Gastroesophageal sphincter (tissue), 4 donors: ENCODE results near the gene CCDC137. TPM values are rescaled to one million over a fixed set of nuclear protein-coding genes. Genes with fewer than 3 reads are reported as not detected.

ENCODE experiments used
- ATAC-seq: fragments of 150-250 bp; one replicate; pipeline ENCODE4 v1.9.1; 2016; ENCODE audit warnings: mild to moderate bottlenecking, moderate library complexity
- H3K27ac ChIP-seq, 4 donors: fragments of 200-600 bp; sonication (generic) in 3 of 4; 1 replicate in 3 of 4; 2 replicates in 1 of 4; pipeline ENCODE4 v1.5.1; 2016 to 2019
- H3K27me3 ChIP-seq: fragments of 200-600 bp; sonication (generic); one replicate; pipeline ENCODE4 v1.5.1; 2019
- H3K36me3 ChIP-seq, 2 donors: fragments of 200-600 bp; sonication (generic); one replicate each; pipeline ENCODE4 v1.5.1; 2019; ENCODE audit warnings: control low read depth in 1 of 2
- H3K4me1 ChIP-seq, 3 donors: fragments of 200-600 bp; sonication (generic); 1 replicate in 2 of 3; 2 replicates in 1 of 3; pipeline ENCODE4 v1.5.1; 2016 to 2019; ENCODE audit warnings: control low read depth in 2 of 3
- H3K4me3 ChIP-seq, 2 donors: fragments of 200-600 bp; sonication (generic); one replicate each; pipeline ENCODE4 v1.5.1; 2019; ENCODE audit warnings: mild to moderate bottlenecking in 1 of 2, moderate library complexity in 1 of 2
- H3K9me3 ChIP-seq, 3 donors: fragments of 200-600 bp; sonication (generic); one replicate each; pipeline ENCODE4 v1.5.1; 2017 to 2019; ENCODE audit warnings: control low read depth in 2 of 3
- EP300 ChIP-seq: sonication (generic); formaldehyde crosslinking; IDR thresholded peaks from one replicate; pipeline ENCODE4 v1.6.1; 2017; ENCODE audit warnings: antibody characterized with exemption, mild to moderate bottlenecking
- POLR2A ChIP-seq, 2 donors: fragments of 450-650 bp; IDR thresholded peaks; one replicate each; pipeline ENCODE4 v1.6.1; 2017; ENCODE audit warnings: antibody characterized with exemption in 2 of 2, mild to moderate bottlenecking in 2 of 2, moderate library complexity in 1 of 2
- POLR2AphosphoS5 ChIP-seq: sonication (generic); formaldehyde crosslinking; IDR thresholded peaks from one replicate; pipeline ENCODE4 v1.6.1; 2017; ENCODE audit warnings: antibody characterized with exemption
- WGBS, 2 donors: methylation state at CpG; one replicate each; pipeline ENCODE4 v1.1.5; 2018; ENCODE audit warnings: low coverage in 1 of 2; 5-methylcytosine and 5-hydroxymethylcytosine counted together
- total RNA-seq, 4 donors: library from RNA; depleted of rRNA; stranded (reverse); fragments of >200 nt; gene quantifications; one replicate each; pipeline ENCODE4 v1.1.0, GENCODE V29; 2016
- TF ChIP-seq, protein P1 (sequence below), 4 experiments: fragments of 200-600 bp in 2 of 4; fragments of 450-650 bp in 2 of 4; sonication (generic) in 1 of 4; IDR thresholded peaks; one replicate each; pipeline ENCODE4 v1.5.1; 2017 to 2019; ENCODE audit warnings: antibody characterized with exemption in 4 of 4, mild to moderate bottlenecking in 2 of 4, moderate library complexity in 2 of 4

The CCDC137 gene
- total RNA-seq, 4 donors from 2014 or later, result 8.2 to 16.1 (median 11.4) TPM

- Histone ChIP-seq H3K27me3 (no peaks in the 10 kb centered on the region), H3K4me1 (peaks cover 3 to 35% (median 10%) of the 10 kb centered on the region in 3 donors), H3K9me3 (no peaks in the 10 kb centered on the region), H3K4me3 (no peak overlapping the region), H3K36me3 (peaks cover 0 to 34% of the 10 kb centered on the region in 2 donors), H3K27ac (no peak overlapping the region)
- no peak for ATAC-seq
- WGBS, 2 donors, result 83 to 94% methylated on average over 1 to 7 of the region's 7 CpGs
- TF ChIP-seq, protein P1, sequence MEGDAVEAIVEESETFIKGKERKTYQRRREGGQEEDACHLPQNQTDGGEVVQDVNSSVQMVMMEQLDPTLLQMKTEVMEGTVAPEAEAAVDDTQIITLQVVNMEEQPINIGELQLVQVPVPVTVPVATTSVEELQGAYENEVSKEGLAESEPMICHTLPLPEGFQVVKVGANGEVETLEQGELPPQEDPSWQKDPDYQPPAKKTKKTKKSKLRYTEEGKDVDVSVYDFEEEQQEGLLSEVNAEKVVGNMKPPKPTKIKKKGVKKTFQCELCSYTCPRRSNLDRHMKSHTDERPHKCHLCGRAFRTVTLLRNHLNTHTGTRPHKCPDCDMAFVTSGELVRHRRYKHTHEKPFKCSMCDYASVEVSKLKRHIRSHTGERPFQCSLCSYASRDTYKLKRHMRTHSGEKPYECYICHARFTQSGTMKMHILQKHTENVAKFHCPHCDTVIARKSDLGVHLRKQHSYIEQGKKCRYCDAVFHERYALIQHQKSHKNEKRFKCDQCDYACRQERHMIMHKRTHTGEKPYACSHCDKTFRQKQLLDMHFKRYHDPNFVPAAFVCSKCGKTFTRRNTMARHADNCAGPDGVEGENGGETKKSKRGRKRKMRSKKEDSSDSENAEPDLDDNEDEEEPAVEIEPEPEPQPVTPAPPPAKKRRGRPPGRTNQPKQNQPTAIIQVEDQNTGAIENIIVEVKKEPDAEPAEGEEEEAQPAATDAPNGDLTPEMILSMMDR (IDR thresholded peaks at IDR 0.05), result no peak
- TF ChIP-seq POLR2AphosphoS5 (no peak), EP300 (no peak), POLR2A (IDR thresholded peaks at IDR 0.05) (no peak)
These were observed 35.1 kb upstream of the CCDC137 start for GRCh38 chr17:81631482-81631881.

DNA sequence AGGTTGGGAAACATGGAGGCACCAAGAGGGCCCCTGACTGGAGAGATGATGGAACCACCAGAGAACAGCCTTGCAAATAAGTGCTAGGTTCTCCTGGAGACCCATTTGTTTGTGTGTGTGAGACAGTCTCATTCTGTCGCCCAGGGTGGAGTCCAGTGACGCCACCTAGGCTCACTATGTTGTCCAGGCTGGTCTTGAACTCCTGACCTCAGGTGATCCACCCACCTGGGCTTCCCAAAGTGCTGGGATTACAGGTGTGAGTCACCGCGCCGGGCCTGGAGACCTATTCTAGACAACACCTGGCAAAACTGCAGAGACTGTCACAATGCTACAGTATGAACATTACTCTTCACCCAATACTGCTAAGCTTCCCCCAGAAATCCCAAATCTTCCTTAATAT lies 31.1 kb upstream of the CCDC137 start:
- ATAC-seq, result no peak
- no peak for TF ChIP-seq POLR2A (IDR thresholded peaks at IDR 0.05)
- no peak for TF ChIP-seq POLR2AphosphoS5
- TF ChIP-seq, protein P1 (IDR thresholded peaks at IDR 0.05), result no peak
- no peak for TF ChIP-seq EP300
- Histone ChIP-seq H3K27ac (peak overlapping the region in 1 of 4 donors; percentile 90), H3K9me3 (no peaks in the 10 kb centered on the region), H3K4me3 (peak overlapping the region in 1 of 2 donors; percentile 75), H3K27me3 (no peaks in the 10 kb centered on the region), H3K4me1 (peaks cover 3 to 43% (median 13%) of the 10 kb centered on the region in 3 donors), H3K36me3 (no peaks in the 10 kb centered on the region)
- WGBS, 2 donors, result 100% methylated on average over 2 of the region's 5 CpGs; no CpG with 5 or more reads in 1 of the 2 donors

GRCh38 chr17:81635973-81636504 lies 30.5 kb upstream of the CCDC137 start:
- Histone ChIP-seq H3K27ac (peak overlapping the region; percentile 77 to 96 (median 92)), H3K4me1 (peaks cover 3 to 43% (median 13%) of the 10 kb centered on the region in 3 donors), H3K27me3 (no peaks in the 10 kb centered on the region), H3K9me3 (no peaks in the 10 kb centered on the region), H3K36me3 (no peaks in the 10 kb centered on the region), H3K4me3 (peak overlapping the region; percentile 73 to 75)
- ATAC-seq, result no peak
- WGBS, 2 donors, result 22 to 40% methylated on average over 1 to 16 of the region's 18 CpGs
- TF ChIP-seq EP300 (no peak), POLR2AphosphoS5 (no peak), POLR2A (IDR thresholded peaks at IDR 0.05) (no peak)
- TF ChIP-seq, protein P1 (IDR thresholded peaks at IDR 0.05), result no peak

DNA sequence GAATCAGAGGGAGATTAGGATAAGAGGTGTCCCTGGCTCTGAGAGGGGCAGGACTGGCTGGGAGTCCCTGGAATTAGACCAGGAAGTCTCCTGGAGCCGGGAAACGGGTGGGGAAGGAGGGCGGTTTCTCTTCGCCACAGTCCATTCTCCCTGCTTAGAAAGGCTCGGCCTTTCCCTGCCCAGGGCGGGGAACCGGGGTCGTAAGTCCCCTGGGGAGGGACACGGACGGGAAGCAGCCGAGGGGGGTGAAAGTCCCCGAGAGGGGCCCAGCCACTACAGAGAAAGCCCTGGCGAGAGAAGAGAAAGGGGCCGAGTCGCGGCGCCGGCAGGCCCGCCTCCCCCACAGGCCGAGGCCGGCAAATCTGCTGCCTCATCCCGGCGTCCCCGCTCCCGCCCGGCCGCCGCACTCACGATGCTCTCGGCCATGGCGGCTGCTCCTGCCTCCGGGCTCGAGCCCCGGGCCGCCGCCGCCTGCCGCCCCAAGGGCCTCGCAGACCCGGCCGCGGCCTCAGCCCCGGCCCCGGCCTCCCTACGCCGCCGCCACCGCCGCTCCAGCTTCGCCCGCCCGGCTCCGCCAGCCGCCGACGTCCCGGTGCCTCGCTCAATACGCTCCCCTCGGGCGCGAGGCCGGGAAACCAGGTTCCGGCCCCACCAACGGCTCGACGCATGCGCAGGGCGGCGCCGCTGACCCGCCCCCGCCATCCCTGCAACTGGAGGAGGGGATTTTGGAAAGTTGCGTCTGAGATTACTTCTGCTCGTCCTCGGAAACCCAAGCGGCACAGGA lies 29.8 kb upstream of the CCDC137 start, which contains the start of the genes NPLOC4 and TSPAN10:
Gene NPLOC4, minus strand, starts transcription at position 608 of the 784 bp plus-strand sequence. Its CDS starts 182 bp downstream, at position 426.
Gene TSPAN10, plus strand, starts transcription at position 692 of the 784 bp plus-strand sequence. CDS start 5,217 bp downstream, outside the sequence.
- WGBS, 2 donors, result 3% methylated on average over 8 of the region's 77 CpGs; no CpG with 5 or more reads in 1 of the 2 donors

More for the DNA sequence above, 29.8 kb upstream of the CCDC137 start, which contains the start of the genes NPLOC4 and TSPAN10:
- H3K27ac ChIP-seq, result peak within 1 kb of the TSS; percentile 77 to 96 (median 92)
- peaks cover 3 to 43% (median 13%) of the 10 kb centered on the region in 3 donors for H3K4me1 ChIP-seq
- peak within 1 kb of the TSS; percentile 73 to 75 for H3K4me3 ChIP-seq
- H3K27me3 ChIP-seq, result no peaks in the 10 kb centered on the region
- ATAC-seq, result peak; percentile 95
- TF ChIP-seq POLR2AphosphoS5, result peak; percentile 88
- TF ChIP-seq, protein P1 (IDR thresholded peaks at IDR 0.05), result peak in 1 of 4 experiments; percentile 11
- no peak for TF ChIP-seq EP300
- TF ChIP-seq POLR2A (IDR thresholded peaks at IDR 0.05), result peak; percentile 74 to 90
- no peaks in the 10 kb centered on the region for H3K9me3 ChIP-seq
- no peaks in the 10 kb centered on the region for H3K36me3 ChIP-seq
